Stimulated activated CD4-positive, alpha-beta T cell treated with anti-CD3 and anti-CD28 coated beads, TNF-alpha, amount 100 ng/mL, for 24 hours (primary cell): ENCODE data around the gene MYLK4.

ENCODE experiments used
- DNase-seq, 3 experiments: peaks; one replicate each; pipeline ENCODE4 v3.0.0-alpha.2; 2020; ENCODE audit warnings: low read depth in 3 of 3

The MYLK4 gene

GRCh38 chr6:2750832-2751231, at the start of gene MYLK4:
Gene MYLK4 (minus strand): TSS chr6:2750922. CDS start chr6:2749294, 1,628 bp downstream.
- DNase-seq: no peak

GRCh38 chr6:2799936-2800527, 49.3 kb upstream of the MYLK4 start:
- DNase-seq: no peak

GRCh38 chr6:2798586-2799134, 47.9 kb upstream of the MYLK4 start:
- DNase-seq: no peak

GRCh38 chr6:2797564-2798031, 46.9 kb upstream of the MYLK4 start:
- no peak for DNase-seq

- DNase-seq: no peak
Observed at GRCh38 chr6:2796861-2797260, 46.1 kb upstream of the MYLK4 start.

- no peak for DNase-seq
Observed at GRCh38 chr6:2795956-2796355, 45.2 kb upstream of the MYLK4 start.

- no peak for DNase-seq
Observed at GRCh38 chr6:2795162-2795561, 44.4 kb upstream of the MYLK4 start.

GRCh38 chr6:2794171-2794730, 43.5 kb upstream of the MYLK4 start:
- no peak for DNase-seq

GRCh38 chr6:2793534-2794151, 42.9 kb upstream of the MYLK4 start:
- DNase-seq: peak in 1 of 3 experiments; percentile 24

GRCh38 chr6:2792330-2793110, 41.8 kb upstream of the MYLK4 start:
- DNase-seq: no peak

GRCh38 chr6:2791450-2791974, 40.8 kb upstream of the MYLK4 start:
- DNase-seq: no peak

GRCh38 chr6:2790588-2791449, 40.1 kb upstream of the MYLK4 start:
- peak in 1 of 3 experiments; percentile 47 for DNase-seq

- no peak for DNase-seq
Observed at GRCh38 chr6:2786269-2786668, 35.5 kb upstream of the MYLK4 start.

GRCh38 chr6:2784930-2785329, 34.2 kb upstream of the MYLK4 start:
- DNase-seq: no peak

GRCh38 chr6:2784061-2784460, 33.3 kb upstream of the MYLK4 start:
- DNase-seq: no peak

GRCh38 chr6:2783188-2783963, 32.7 kb upstream of the MYLK4 start:
- DNase-seq: no peak

- no peak for DNase-seq
Observed at GRCh38 chr6:2782825-2783187, 32.1 kb upstream of the MYLK4 start.

GRCh38 chr6:2782356-2782708, 31.6 kb upstream of the MYLK4 start:
- no peak for DNase-seq

GRCh38 chr6:2781685-2782355, 31.1 kb upstream of the MYLK4 start:
- no peak for DNase-seq
